SJCRH30 (cell line): Measurements from ENCODE around the gene FCHO1. TPM values are rescaled to one million over a fixed set of nuclear protein-coding genes. Genes with fewer than 3 reads are reported as not detected.

Source experiments
- DNase-seq, 2 experiments: peaks; one replicate each; pipeline ENCODE4 v3.0.0-alpha.2; 2015 to 2020
- H3K27ac ChIP-seq: fragments of 250-450 bp; sonication (Bioruptor Pico); 2 replicates; pipeline ENCODE4 v1.5.1; 2020; ENCODE audit warnings: mild to moderate bottlenecking, moderate library complexity
- H3K27me3 ChIP-seq: fragments of 250-450 bp; sonication (Bioruptor Pico); 2 replicates; pipeline ENCODE4 v1.5.1; 2020; ENCODE audit warnings: mild to moderate bottlenecking, moderate library complexity
- H3K36me3 ChIP-seq: fragments of 250-450 bp; sonication (Bioruptor Pico); 2 replicates; pipeline ENCODE4 v1.5.1; 2020; ENCODE audit warnings: mild to moderate bottlenecking, moderate library complexity
- H3K4me1 ChIP-seq: fragments of 250-450 bp; sonication (Bioruptor Pico); 2 replicates; pipeline ENCODE4 v1.5.1; 2020; ENCODE audit warnings: mild to moderate bottlenecking, moderate library complexity
- H3K4me3 ChIP-seq: fragments of 250-450 bp; sonication (Bioruptor Pico); 2 replicates; pipeline ENCODE4 v1.5.1; 2020; ENCODE audit warnings: mild to moderate bottlenecking, moderate library complexity
- H3K9me3 ChIP-seq: fragments of 250-450 bp; sonication (Bioruptor Pico); replicated peaks from 2 replicates; pipeline ENCODE4 v1.5.1; 2020; ENCODE audit warnings: mild to moderate bottlenecking, moderate library complexity
- total RNA-seq: library from RNA; depleted of rRNA; stranded (reverse); fragments of >200 nt; shearing (Covaris generic); gene quantifications from 2 replicates; pipeline ENCODE4 v1.2.3, GENCODE V29; 2014; rRNA removed

FCHO1 gene
- total RNA-seq, 1 experiment from 2014 or later, result 3.0 TPM

DNA sequence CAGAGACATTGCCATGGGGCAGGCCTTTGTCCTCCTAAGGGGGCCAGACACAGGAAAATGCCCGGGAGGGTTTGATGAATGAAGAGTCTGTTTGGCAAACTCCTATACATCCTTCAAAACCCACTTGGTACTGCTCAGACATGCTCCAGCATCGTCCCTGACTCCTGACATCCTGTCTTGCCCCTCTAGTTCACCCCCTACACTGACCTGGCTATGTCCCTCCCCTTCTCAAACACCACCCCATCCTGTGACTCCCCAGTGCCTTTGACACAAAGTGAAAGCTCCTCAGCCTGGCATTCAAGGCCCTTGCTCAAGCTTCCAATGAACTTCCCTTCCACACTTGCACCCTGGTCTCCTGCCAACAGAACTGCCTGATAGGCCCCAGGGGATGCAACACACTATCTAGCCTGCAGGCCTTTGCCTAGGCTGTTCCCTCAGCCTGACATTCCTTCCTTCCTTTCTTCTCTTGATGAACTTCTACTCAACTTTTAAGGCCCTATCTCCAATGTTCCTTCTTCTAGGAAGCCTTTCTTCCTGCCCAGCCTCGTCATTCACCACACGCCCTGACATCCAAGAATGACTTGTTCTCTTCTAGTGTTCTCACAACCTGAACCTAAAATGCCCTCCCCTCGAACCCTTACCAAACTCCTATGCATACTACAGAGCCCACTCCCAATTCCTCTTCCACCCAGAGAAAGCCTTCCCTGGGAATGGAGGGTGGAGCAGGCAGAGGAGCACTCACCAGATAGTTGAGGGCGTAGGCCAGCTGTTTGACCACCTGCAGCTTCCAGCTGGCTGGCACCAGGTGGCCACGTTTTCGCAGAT lies 84.1 kb downstream of the FCHO1 start:
- peaks cover 4% of the 10 kb centered on the region; the same call in 1 of the 2 replicates for H3K27me3 ChIP-seq
- DNase-seq, result no peak
- H3K36me3 ChIP-seq, result no peaks in the 10 kb centered on the region
- no peaks in the 10 kb centered on the region for H3K4me1 ChIP-seq
- no peaks in the 10 kb centered on the region for H3K9me3 ChIP-seq
- no peak overlapping the region for H3K27ac ChIP-seq
- H3K4me3 ChIP-seq, result no peak overlapping the region

- H3K4me1 ChIP-seq, result no peaks in the 10 kb centered on the region
- H3K27ac ChIP-seq, result no peak overlapping the region
- H3K9me3 ChIP-seq, result no peaks in the 10 kb centered on the region
- H3K36me3 ChIP-seq, result no peaks in the 10 kb centered on the region
- peaks cover 4% of the 10 kb centered on the region; the same call in 1 of the 2 replicates for H3K27me3 ChIP-seq
- no peak for DNase-seq
- no peak overlapping the region for H3K4me3 ChIP-seq
Observed at GRCh38 chr19:17836530-17836929, 85.3 kb downstream of the FCHO1 start.

- Histone ChIP-seq H3K27ac (no peak overlapping the region), H3K36me3 (no peaks in the 10 kb centered on the region), H3K27me3 (peaks cover 4% of the 10 kb centered on the region; the same call in 1 of the 2 replicates), H3K4me3 (no peak overlapping the region), H3K9me3 (no peaks in the 10 kb centered on the region), H3K4me1 (no peaks in the 10 kb centered on the region)
- DNase-seq, result no peak
Observed at GRCh38 chr19:17837972-17838371, 86.7 kb downstream of the FCHO1 start.

Other genes with a start within 250 kb of the FCHO1 start
- gene PGLS, start 239.8 kb upstream of the FCHO1 start, total RNA-seq, result 32.9 and 33.3 TPM in 2 replicates
- gene COLGALT1, start 195.8 kb upstream of the FCHO1 start, total RNA-seq, result 115 and 117 TPM in 2 replicates
- 0.02 TPM in 1 of 2 replicates, not detected in the other for gene UNC13A, start 63.1 kb upstream of the FCHO1 start, total RNA-seq
- 27.3 and 29.6 TPM in 2 replicates for gene MAP1S, start 32.0 kb upstream of the FCHO1 start, total RNA-seq
- not detected in 2 replicates for gene B3GNT3, start 43.7 kb downstream of the FCHO1 start, total RNA-seq
- gene INSL3, start 70.0 kb downstream of the FCHO1 start, total RNA-seq, result not detected in 2 replicates
- 0.03 and 0.04 TPM in 2 replicates for gene JAK3, start 96.5 kb downstream of the FCHO1 start, total RNA-seq
- gene RPL18A, start 108.4 kb downstream of the FCHO1 start, total RNA-seq, result 2,642 and 3,011 TPM in 2 replicates
- not detected in 2 replicates for gene SLC5A5, start 120.5 kb downstream of the FCHO1 start, total RNA-seq
- 106 and 111 TPM in 2 replicates for gene CCDC124, start 181.5 kb downstream of the FCHO1 start, total RNA-seq
- not detected in 2 replicates for gene KCNN1, start 215.6 kb downstream of the FCHO1 start, total RNA-seq